HG03064 (cell line): ENCODE measurements around the gene SMPD4.
"Not testable (repeated sequence)": the region's sequence is repeated elsewhere in the genome, so short reads cannot be mapped to it uniquely, and the experiment has no call there.

Source experiments
- ATAC-seq: cut with Tn5 transposase; IDR thresholded peaks from one replicate; pipeline ENCODE4 v1.9.1; 2021; ENCODE audit warnings: low read depth; ENCODE audit not compliant: unreplicated experiment

Gene SMPD4

GRCh38 chr2:130181325-130181879 is at the start of gene SMPD4:
Gene SMPD4 (minus strand): TSS chr2:130181602. CDS start chr2:130176592, 5,010 bp downstream.
- ATAC-seq: peak; percentile 53

GRCh38 chr2:130230907-130231306 is 49.5 kb upstream of the SMPD4 start:
- not testable (repeated sequence) for ATAC-seq

- ATAC-seq: not testable (repeated sequence)
Measured at GRCh38 chr2:130230376-130230775, 49.0 kb upstream of the SMPD4 start.

GRCh38 chr2:130229161-130229510 is 47.7 kb upstream of the SMPD4 start:
- not testable (repeated sequence) for ATAC-seq

- ATAC-seq: not testable (repeated sequence)
Measured at GRCh38 chr2:130228467-130229160, 47.2 kb upstream of the SMPD4 start.

GRCh38 chr2:130228005-130228404 is 46.6 kb upstream of the SMPD4 start:
- not testable (repeated sequence) for ATAC-seq

- ATAC-seq: not testable (repeated sequence)
Measured at GRCh38 chr2:130222523-130222922, 41.1 kb upstream of the SMPD4 start.

- not testable (repeated sequence) for ATAC-seq
Measured at GRCh38 chr2:130220505-130220904, 39.1 kb upstream of the SMPD4 start.

- not testable (repeated sequence) for ATAC-seq
Measured at GRCh38 chr2:130219147-130219546, 37.7 kb upstream of the SMPD4 start.

GRCh38 chr2:130207051-130207450 is 25.6 kb upstream of the SMPD4 start:
- ATAC-seq: not testable (repeated sequence)

- not testable (repeated sequence) for ATAC-seq
Measured at GRCh38 chr2:130203150-130203549, 21.7 kb upstream of the SMPD4 start.

- ATAC-seq: not testable (repeated sequence)
Measured at GRCh38 chr2:130202518-130202917, 21.1 kb upstream of the SMPD4 start.

- ATAC-seq: no peak
Measured at GRCh38 chr2:130198343-130198742, 16.9 kb upstream of the SMPD4 start, which contains the start of gene TUBA3E. Gene TUBA3E (minus strand): TSS chr2:130198439. CDS start chr2:130198360, 79 bp downstream.

GRCh38 chr2:130196052-130196451 is 14.7 kb upstream of the SMPD4 start:
- ATAC-seq: not testable (repeated sequence)

- not testable (repeated sequence) for ATAC-seq
Measured at GRCh38 chr2:130195089-130195635, 13.8 kb upstream of the SMPD4 start.

GRCh38 chr2:130193824-130194223 is 12.4 kb upstream of the SMPD4 start:
- not testable (repeated sequence) for ATAC-seq

- not testable (repeated sequence) for ATAC-seq
Measured at GRCh38 chr2:130192451-130192850, 11.0 kb upstream of the SMPD4 start.

- not testable (repeated sequence) for ATAC-seq
Measured at GRCh38 chr2:130191319-130191718, 9.9 kb upstream of the SMPD4 start.

- no peak for ATAC-seq
Measured at GRCh38 chr2:130190237-130190636, 8.8 kb upstream of the SMPD4 start.

- ATAC-seq: not testable (repeated sequence)
Measured at GRCh38 chr2:130188958-130189357, 7.6 kb upstream of the SMPD4 start.

GRCh38 chr2:130187859-130188792 is 6.7 kb upstream of the SMPD4 start:
- ATAC-seq: not testable (repeated sequence)
